ENCODE data around the gene ABHD17C.

ABHD17C gene

GRCh38 chr15:80722811-80723210 is 27.7 kb downstream of the ABHD17C start:
- Histone ChIP-seq H3K27me3 (replicated peaks; ENCODE audit: control insufficient read depth, insufficient read depth, low read length) (no peaks in the 10 kb centered on the region), H3K36me3 (ENCODE audit: control insufficient read depth, insufficient read depth, low read length) (no peaks in the 10 kb centered on the region), H3K4me3 (replicated peaks; ENCODE audit: low read depth, low read length) (no peak overlapping the region)
- TF ChIP-seq CTCF (IDR thresholded peaks at IDR 0.05; ENCODE audit: insufficient read depth, low read length, poor library complexity, severe bottlenecking) = no peak
- no peak for DNase-seq (ENCODE audit: extremely low read depth, insufficient read length)

- H3K36me3 ChIP-seq (ENCODE audit: control insufficient read depth, insufficient read depth, low read length) = no peaks in the 10 kb centered on the region
- TF ChIP-seq CTCF (IDR thresholded peaks at IDR 0.05; ENCODE audit: insufficient read depth, low read length, poor library complexity, severe bottlenecking) = no peak
- no peaks in the 10 kb centered on the region for H3K27me3 ChIP-seq (replicated peaks; ENCODE audit: control insufficient read depth, insufficient read depth, low read length)
- no peak overlapping the region for H3K4me3 ChIP-seq (replicated peaks; ENCODE audit: low read depth, low read length)
- DNase-seq (ENCODE audit: extremely low read depth, insufficient read length) = no peak
Measured at GRCh38 chr15:80727196-80727595, 32.1 kb downstream of the ABHD17C start.

- Histone ChIP-seq H3K4me3 (replicated peaks; ENCODE audit: low read depth, low read length) (no peak overlapping the region), H3K36me3 (ENCODE audit: control insufficient read depth, insufficient read depth, low read length) (no peaks in the 10 kb centered on the region), H3K27me3 (replicated peaks; ENCODE audit: control insufficient read depth, insufficient read depth, low read length) (no peaks in the 10 kb centered on the region)
- no peak for TF ChIP-seq CTCF (IDR thresholded peaks at IDR 0.05; ENCODE audit: insufficient read depth, low read length, poor library complexity, severe bottlenecking)
- DNase-seq (ENCODE audit: extremely low read depth, insufficient read length) = no peak
Measured at GRCh38 chr15:80727596-80727995, 32.5 kb downstream of the ABHD17C start.

- Histone ChIP-seq H3K36me3 (ENCODE audit: control insufficient read depth, insufficient read depth, low read length) (no peaks in the 10 kb centered on the region), H3K27me3 (replicated peaks; ENCODE audit: control insufficient read depth, insufficient read depth, low read length) (no peaks in the 10 kb centered on the region), H3K4me3 (replicated peaks; ENCODE audit: low read depth, low read length) (no peak overlapping the region)
- no peak for TF ChIP-seq CTCF (IDR thresholded peaks at IDR 0.05; ENCODE audit: insufficient read depth, low read length, poor library complexity, severe bottlenecking)
- DNase-seq (ENCODE audit: extremely low read depth, insufficient read length) = no peak
Measured at GRCh38 chr15:80730387-80730786, 35.3 kb downstream of the ABHD17C start.

GRCh38 chr15:80730926-80731325 is 35.8 kb downstream of the ABHD17C start:
- Histone ChIP-seq H3K36me3 (ENCODE audit: control insufficient read depth, insufficient read depth, low read length) (no peaks in the 10 kb centered on the region), H3K27me3 (replicated peaks; ENCODE audit: control insufficient read depth, insufficient read depth, low read length) (no peaks in the 10 kb centered on the region), H3K4me3 (replicated peaks; ENCODE audit: low read depth, low read length) (no peak overlapping the region)
- TF ChIP-seq CTCF (IDR thresholded peaks at IDR 0.05; ENCODE audit: insufficient read depth, low read length, poor library complexity, severe bottlenecking) = no peak
- no peak for DNase-seq (ENCODE audit: extremely low read depth, insufficient read length)

GRCh38 chr15:80732167-80732566 is 37.1 kb downstream of the ABHD17C start:
- Histone ChIP-seq H3K4me3 (replicated peaks; ENCODE audit: low read depth, low read length) (no peak overlapping the region), H3K36me3 (ENCODE audit: control insufficient read depth, insufficient read depth, low read length) (no peaks in the 10 kb centered on the region), H3K27me3 (replicated peaks; ENCODE audit: control insufficient read depth, insufficient read depth, low read length) (no peaks in the 10 kb centered on the region)
- TF ChIP-seq CTCF (IDR thresholded peaks at IDR 0.05; ENCODE audit: insufficient read depth, low read length, poor library complexity, severe bottlenecking) = no peak
- no peak for DNase-seq (ENCODE audit: extremely low read depth, insufficient read length)
